ENCODE measurements around the gene ZNF827. TPM values are rescaled to one million over a fixed set of nuclear protein-coding genes. Genes with fewer than 3 reads are reported as not detected.

ZNF827 gene
- total and polyA plus RNA-seq, 2 of the 8 experiments (the other 6 are each of a cell fraction or from before 2014, with no cell fraction given) = 25.3 to 26.2 TPM

GRCh38 chr4:145866991-145867390, 71.6 kb downstream of the ZNF827 start:
- DNase-seq (ENCODE audit: low read depth in 1 of 2, low spot score in 2 of 2) (no peak), FAIRE-seq (no peak)
- Histone ChIP-seq H4K8ac (ENCODE audit: extremely low read depth, insufficient read depth, low read length) (no peak overlapping the region), H3K9ac (replicated peaks in 1 of 4; ENCODE audit: extremely low read depth in 1 of 4, low read depth in 3 of 4, low read length in 3 of 4) (no peak overlapping the region), H3K4me3 (ENCODE audit: extremely low read depth in 1 of 4, insufficient read depth in 2 of 4, low read depth in 3 of 4, low read length in 4 of 4) (no peak overlapping the region), H3K18ac (ENCODE audit: extremely low read depth, low read length) (no peak overlapping the region), H2BK5ac (ENCODE audit: low read depth, low read length) (no peak overlapping the region), H3K4me1 (replicated peaks in 1 of 4; ENCODE audit: control insufficient read depth in 3 of 4, insufficient read depth in 4 of 4, low read length in 3 of 4) (peaks cover 0 to 5% (median 0%) of the 10 kb centered on the region in 4 experiments; a peak in 3 of 7 replicates), H4K91ac (replicated peaks; ENCODE audit: insufficient read length, low read length) (no peak overlapping the region), H4K20me1 (replicated peaks in 1 of 2; ENCODE audit: control insufficient read depth in 1 of 2, insufficient read depth in 2 of 2, low read length in 2 of 2) (no peaks in the 10 kb centered on the region), H2AK5ac (ENCODE audit: low read depth, low read length) (no peak overlapping the region), H3K56ac (replicated peaks; ENCODE audit: insufficient read length, low read depth, low read length) (no peak overlapping the region), H3K4me2 (ENCODE audit: insufficient read depth in 1 of 2, low read depth in 2 of 2, low read length in 2 of 2) (no peak overlapping the region), H2BK12ac (ENCODE audit: low read depth, low read length) (no peak overlapping the region), H3K79me2 (ENCODE audit: control insufficient read depth in 1 of 2, insufficient read depth in 2 of 2, low read length in 2 of 2) (peaks cover 0 to 11% of the 10 kb centered on the region in 2 experiments; a peak in 2 of 4 replicates), H3K23me2 (ENCODE audit: low read depth, low read length) (no peaks in the 10 kb centered on the region), H4K5ac (ENCODE audit: insufficient read length, low read depth, low read length) (no peak overlapping the region), H3K27ac (ENCODE audit: low read depth, low read length) (no peak overlapping the region), H2AFZ (ENCODE audit: low read length) (no peak overlapping the region), H3K23ac (ENCODE audit: insufficient read length) (no peak overlapping the region), H3K9me3 (ENCODE audit: insufficient read depth in 2 of 2, low read depth in 1 of 2, low read length in 1 of 2) (no peaks in the 10 kb centered on the region), H3K4ac (replicated peaks; ENCODE audit: insufficient read length, low read depth, low read length) (no peak overlapping the region), H3K36me3 (ENCODE audit: control insufficient read depth in 2 of 4, insufficient read depth in 4 of 4, low read length in 3 of 4) (peaks cover 0 to 4% (median 0%) of the 10 kb centered on the region in 4 experiments; a peak in 1 of 8 replicates), H2BK20ac (ENCODE audit: low read length) (no peak overlapping the region), H2BK15ac (ENCODE audit: low read length) (no peak overlapping the region), H3K79me1 (ENCODE audit: low read depth, low read length) (0 out of 2 replicates have a peak, but pooled peaks cover under 1% of the 10 kb centered on the region), H3K14ac (ENCODE audit: insufficient read length) (no peak overlapping the region), H3K27me3 (replicated peaks in 1 of 4; ENCODE audit: control insufficient read depth in 3 of 4, extremely low read depth in 1 of 4, insufficient read depth in 3 of 4, low read length in 3 of 4) (no peaks in the 10 kb centered on the region), H2BK120ac (replicated peaks; ENCODE audit: low read depth, low read length) (no peak overlapping the region)
- no peak for TF ChIP-seq MAFK (IDR thresholded peaks at IDR 0.05; ENCODE audit: low read depth, low read length)
- 91% methylated on average over 4 of the region's 4 CpGs; no CpG with 5 or more reads in 1 of the 2 experiments for WGBS, 2 experiments (ENCODE audit: extremely low coverage in 1 of 2, insufficient coverage in 1 of 2, insufficient read length in 1 of 2, insufficient replicate concordance in 2 of 2, low coverage in 1 of 2, low lambda C conversion rate in 2 of 2, missing lambda C conversion rate in 1 of 2)
- CTCF ChIA-PET (ENCODE audit: partially characterized antibody) = interaction anchor here (0.8 to 1.9 kb wide), 6 partner anchors 13 to 633 kb away, joined by 3 to 5 read pairs (median 4); no protein-coding TSS in a partner anchor
- POLR2A ChIA-PET (ENCODE audit: partially characterized antibody) = interaction anchor here (1.8 kb wide), 1 partner anchor 14 kb away, joined by 5 read pairs; no protein-coding TSS in a partner anchor

All from H1 (cell line).